ENCODE measurements around the gene YPEL5.

DNA sequence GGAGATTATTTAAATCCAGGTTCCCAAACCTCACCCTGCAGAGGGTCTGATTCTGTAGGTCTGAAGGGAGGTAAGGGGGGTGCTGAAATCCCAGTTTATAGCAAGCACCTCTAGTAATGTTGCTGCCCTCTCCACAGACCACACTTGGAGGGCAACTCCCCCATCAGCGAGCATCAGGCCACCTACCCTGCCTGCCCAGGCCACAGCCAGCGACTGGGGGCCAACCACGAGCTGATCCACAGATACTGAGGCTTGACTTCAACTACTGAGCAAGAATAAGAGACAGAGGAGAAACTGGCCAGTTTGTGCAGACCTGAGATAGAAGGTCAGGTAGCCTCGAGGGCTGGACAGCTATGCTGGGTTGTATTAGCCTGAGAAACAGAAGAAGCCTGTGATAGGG lies 48.2 kb downstream of the YPEL5 start:
- TF ChIP-seq CTCF (IDR thresholded peaks at IDR 0.05): no peak
- TF ChIP-seq BHLHE40 (IDR thresholded peaks at IDR 0.05; ENCODE audit: low read depth, low read length): no peak
- no peak for TF ChIP-seq REST (IDR thresholded peaks at IDR 0.05)
- no peak for TF ChIP-seq ZC3H11A (IDR thresholded peaks at IDR 0.05)
- TF ChIP-seq RFX5 (IDR thresholded peaks at IDR 0.05): no peak
- no peak for TF ChIP-seq RNF2 (IDR thresholded peaks at IDR 0.05; ENCODE audit: borderline replicate concordance, low read depth)
- no peak for TF ChIP-seq JUNB (IDR thresholded peaks at IDR 0.05)
- TF ChIP-seq KDM5A (IDR thresholded peaks at IDR 0.05): no peak
- no peak for TF ChIP-seq EP300 (IDR thresholded peaks at IDR 0.05)
- TF ChIP-seq ESRRA (IDR thresholded peaks at IDR 0.05; ENCODE audit: borderline replicate concordance, low read length): no peak
- TF ChIP-seq CBX8 (IDR thresholded peaks at IDR 0.05): no peak
- TF ChIP-seq CHD2 (IDR thresholded peaks at IDR 0.05; ENCODE audit: low read length, partially characterized antibody): no peak
